Stomach (tissue), 9 donors: Measurements from ENCODE around the gene MAP3K5. TPM values are rescaled to one million over a fixed set of nuclear protein-coding genes. Genes with fewer than 3 reads are reported as not detected.
A peak's percentile ranks its signal among the peaks of the same experiment; 100 is the strongest.

ENCODE experiments used
- DNase-seq, 2 donors: peaks; one replicate each; pipeline versions ENCODE4 v3.0.0 to v3.0.0-alpha.2; 2013 to 2019
- H3K27ac ChIP-seq, 5 donors: fragments of 200-600 bp in 4 of 5; sonication (generic) in 4 of 5; one replicate each; pipeline ENCODE4 v1.5.1; 2013 to 2019; ENCODE audit warnings: mild to moderate bottlenecking in 1 of 5, moderate library complexity in 1 of 5
- H3K27me3 ChIP-seq, 3 donors: fragments of 200-600 bp; sonication (generic); one replicate each; pipeline ENCODE4 v1.5.1; 2017 to 2019; ENCODE audit warnings: mixed run types in 1 of 3
- H3K36me3 ChIP-seq, 4 donors: fragments of 200-600 bp; sonication (generic); 1 replicate in 3 of 4; 2 replicates in 1 of 4; pipeline ENCODE4 v1.5.1; 2016 to 2019
- H3K4me1 ChIP-seq, 4 donors: fragments of 200-600 bp; sonication (generic); one replicate each; pipeline ENCODE4 v1.5.1; 2016 to 2019
- H3K4me3 ChIP-seq, 4 donors: fragments of 200-600 bp; sonication (generic) in 3 of 4; one replicate each; pipeline ENCODE4 v1.5.1; 2016 to 2019; ENCODE audit warnings: mild to moderate bottlenecking in 1 of 4
- H3K9me3 ChIP-seq, 4 donors: fragments of 200-600 bp; sonication (generic); one replicate each; pipeline ENCODE4 v1.5.1; 2016 to 2019
- EP300 ChIP-seq: sonication (generic); formaldehyde crosslinking; IDR thresholded peaks from one replicate; pipeline ENCODE4 v1.6.1; 2017; ENCODE audit warnings: antibody characterized with exemption
- POLR2A ChIP-seq, 4 donors: fragments of 450-650 bp; IDR thresholded peaks; one replicate each; pipeline ENCODE4 v1.6.1; 2016; ENCODE audit warnings: antibody characterized with exemption in 4 of 4, control low read depth in 2 of 4, mild to moderate bottlenecking in 1 of 4, moderate library complexity in 1 of 4
- POLR2AphosphoS5 ChIP-seq, 3 donors: sonication (generic); formaldehyde crosslinking; IDR thresholded peaks; one replicate each; pipeline ENCODE4 v1.6.1; 2016; ENCODE audit warnings: antibody characterized with exemption in 3 of 3
- WGBS, 5 donors: extraction: QIAGEN DNeasy Blood & Tissue Kit in 3 of 5; methylation state at CpG; one replicate each; pipeline versions ENCODE4 v1.1.5 to v1.1.7; 2013 to 2018; 5-methylcytosine and 5-hydroxymethylcytosine counted together
- intact Hi-C: fragments of 100-400 bp; cut with DNase I; formaldehyde crosslinking; loops from one replicate; pipeline ENCODE4 v1.15.1; 2023; ENCODE audit warnings: low total_unique reads
- polyA plus RNA-seq, 3 donors: library from polyadenylated mRNA; stranded (reverse); fragments of 200-250 nt; gene quantifications; one replicate each; pipeline ENCODE4 v1.2.3, GENCODE V29; 2013
- total RNA-seq, 5 donors: library from RNA; depleted of rRNA; stranded (reverse); fragments of >200 nt; gene quantifications; one replicate each; pipeline versions ENCODE4 v1.1.0 to v1.2.3, GENCODE V29; 2014 to 2016
- TF ChIP-seq, protein P1 (sequence below), 7 experiments: fragments of 450-650 bp in 4 of 7; fragments of 200-600 bp in 3 of 7; sonication (generic) in 3 of 7; IDR thresholded peaks; one replicate each; pipeline ENCODE4 v1.5.1; 2016 to 2019; ENCODE audit warnings: antibody characterized with exemption in 7 of 7, control low read depth in 2 of 7, mild to moderate bottlenecking in 1 of 7
- donor health status: healthy with polysubstance abuse.
- donor health status: Bipolar disorder and iron deficiency.
- donor health status: healthy.

Gene MAP3K5
- total and polyA plus RNA-seq, 8 donors, result 4.9 to 40.3 (median 23.6) TPM

DNA sequence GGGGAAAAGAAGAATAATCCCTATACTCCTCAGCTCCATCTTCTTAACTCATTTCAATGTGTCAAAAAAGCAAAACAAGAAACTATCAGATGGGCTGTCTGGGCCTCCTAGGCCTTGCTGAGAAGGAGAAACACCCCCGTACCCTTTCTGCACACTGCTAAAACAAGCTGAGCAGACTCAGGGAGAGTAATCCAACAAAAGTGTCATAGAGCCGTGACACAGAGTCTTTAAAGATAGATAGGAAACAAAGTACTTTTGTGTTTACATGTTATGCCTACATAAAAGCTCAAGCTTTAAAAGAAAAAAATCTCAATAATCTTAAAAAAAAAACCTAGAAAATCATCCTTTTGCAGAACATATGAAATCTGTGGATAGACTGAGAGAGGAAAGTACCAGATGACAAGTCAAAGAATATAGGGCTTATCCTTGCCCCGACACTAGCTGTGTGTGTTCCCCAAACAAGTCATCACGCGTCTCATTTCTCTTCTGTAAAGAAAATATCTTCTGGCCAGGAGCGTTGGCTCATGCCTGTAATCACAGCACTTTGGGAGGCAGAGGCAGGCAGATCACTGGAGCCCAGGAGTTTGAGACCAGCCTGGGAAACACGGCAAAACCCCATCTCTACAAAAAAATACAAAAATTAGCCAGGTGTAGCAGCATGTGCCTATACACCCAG, 81.3 kb downstream of the MAP3K5 start:
- Histone ChIP-seq H3K27ac (no peak overlapping the region), H3K4me1 (peaks cover under 1 to 35% (median 21%) of the 10 kb centered on the region in 4 donors), H3K36me3 (peaks cover 0 to 1% (median 0%) of the 10 kb centered on the region in 4 donors), H3K27me3 (no peaks in the 10 kb centered on the region), H3K4me3 (no peak overlapping the region), H3K9me3 (no peaks in the 10 kb centered on the region)
- WGBS, 5 donors, result 69 to 85% (median 81%) methylated on average over 7 of the region's 7 CpGs
- intact Hi-C loops, result loop anchor here (10.0 kb wide), 1 partner anchor 66 kb away; no protein-coding TSS in a partner anchor
- TF ChIP-seq EP300 (no peak), POLR2AphosphoS5 (IDR thresholded peaks at IDR 0.05) (no peak), POLR2A (IDR thresholded peaks at IDR 0.05) (no peak)
- TF ChIP-seq, protein P1, sequence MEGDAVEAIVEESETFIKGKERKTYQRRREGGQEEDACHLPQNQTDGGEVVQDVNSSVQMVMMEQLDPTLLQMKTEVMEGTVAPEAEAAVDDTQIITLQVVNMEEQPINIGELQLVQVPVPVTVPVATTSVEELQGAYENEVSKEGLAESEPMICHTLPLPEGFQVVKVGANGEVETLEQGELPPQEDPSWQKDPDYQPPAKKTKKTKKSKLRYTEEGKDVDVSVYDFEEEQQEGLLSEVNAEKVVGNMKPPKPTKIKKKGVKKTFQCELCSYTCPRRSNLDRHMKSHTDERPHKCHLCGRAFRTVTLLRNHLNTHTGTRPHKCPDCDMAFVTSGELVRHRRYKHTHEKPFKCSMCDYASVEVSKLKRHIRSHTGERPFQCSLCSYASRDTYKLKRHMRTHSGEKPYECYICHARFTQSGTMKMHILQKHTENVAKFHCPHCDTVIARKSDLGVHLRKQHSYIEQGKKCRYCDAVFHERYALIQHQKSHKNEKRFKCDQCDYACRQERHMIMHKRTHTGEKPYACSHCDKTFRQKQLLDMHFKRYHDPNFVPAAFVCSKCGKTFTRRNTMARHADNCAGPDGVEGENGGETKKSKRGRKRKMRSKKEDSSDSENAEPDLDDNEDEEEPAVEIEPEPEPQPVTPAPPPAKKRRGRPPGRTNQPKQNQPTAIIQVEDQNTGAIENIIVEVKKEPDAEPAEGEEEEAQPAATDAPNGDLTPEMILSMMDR (IDR thresholded peaks at IDR 0.05), result no peak
- DNase-seq, result no peak

DNA sequence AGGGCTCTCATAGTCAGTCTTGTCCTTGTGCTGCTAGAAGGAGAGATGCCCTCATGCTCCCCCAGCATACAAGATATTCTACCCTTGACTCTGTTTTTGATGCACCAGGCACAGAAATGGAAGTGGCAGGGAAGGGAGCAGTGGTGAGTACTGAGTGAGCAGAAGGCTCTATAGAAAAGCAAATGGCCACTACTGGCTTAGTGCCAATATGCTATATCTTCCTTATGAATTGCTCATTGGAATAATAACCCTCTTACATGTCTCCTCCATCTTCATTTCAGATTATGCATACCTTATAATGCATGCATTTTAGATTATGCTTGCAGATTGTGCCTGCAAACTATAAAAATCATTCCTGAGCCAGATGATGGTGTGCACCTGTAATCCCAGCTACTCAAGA, 82.8 kb downstream of the MAP3K5 start:
- intact Hi-C loops, result no loop called here
- no peak for DNase-seq
- H3K9me3 ChIP-seq, result no peaks in the 10 kb centered on the region
- no peaks in the 10 kb centered on the region for H3K27me3 ChIP-seq
- no peak for TF ChIP-seq POLR2AphosphoS5 (IDR thresholded peaks at IDR 0.05)
- TF ChIP-seq, protein P1 (IDR thresholded peaks at IDR 0.05), result no peak
- TF ChIP-seq EP300, result no peak
- no peak for TF ChIP-seq POLR2A (IDR thresholded peaks at IDR 0.05)
- H3K36me3 ChIP-seq, result peaks cover 0 to 11% (median 0%) of the 10 kb centered on the region in 4 donors
- H3K4me3 ChIP-seq, result no peak overlapping the region
- H3K4me1 ChIP-seq, result peaks cover 0 to 34% (median 18%) of the 10 kb centered on the region in 4 donors
- H3K27ac ChIP-seq, result no peak overlapping the region

DNA sequence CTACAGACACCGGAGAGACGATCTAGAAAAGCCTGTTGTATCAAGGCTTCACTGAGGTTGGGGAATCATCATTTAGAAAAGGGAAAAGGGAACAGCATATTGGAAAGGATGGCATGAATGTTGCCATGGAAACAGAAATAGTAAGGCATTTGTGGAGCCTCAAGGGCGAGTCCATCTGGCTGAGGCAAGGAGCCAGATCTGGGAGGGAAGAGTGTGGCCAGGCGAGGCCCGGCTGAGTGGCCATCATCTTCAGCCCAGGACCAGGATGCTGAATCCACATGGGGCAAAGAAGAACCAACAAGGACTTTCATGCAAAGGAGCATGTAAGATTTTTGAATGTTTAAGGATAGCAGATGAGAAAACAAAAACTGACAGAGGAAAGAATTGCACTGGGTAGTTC, 85.8 kb downstream of the MAP3K5 start:
- Histone ChIP-seq H3K27me3 (no peaks in the 10 kb centered on the region), H3K27ac (no peak overlapping the region), H3K9me3 (no peaks in the 10 kb centered on the region), H3K4me3 (no peak overlapping the region), H3K4me1 (peaks cover 6 to 45% (median 26%) of the 10 kb centered on the region in 4 donors), H3K36me3 (peaks cover 0 to 11% (median 0%) of the 10 kb centered on the region in 4 donors)
- DNase-seq, result no peak
- WGBS, 5 donors, result 75 to 88% (median 80%) methylated on average over 5 of the region's 5 CpGs
- intact Hi-C loops, result no loop called here
- no peak for TF ChIP-seq EP300
- TF ChIP-seq, protein P1 (IDR thresholded peaks at IDR 0.05), result no peak
- no peak for TF ChIP-seq POLR2A (IDR thresholded peaks at IDR 0.05)
- no peak for TF ChIP-seq POLR2AphosphoS5 (IDR thresholded peaks at IDR 0.05)

DNA sequence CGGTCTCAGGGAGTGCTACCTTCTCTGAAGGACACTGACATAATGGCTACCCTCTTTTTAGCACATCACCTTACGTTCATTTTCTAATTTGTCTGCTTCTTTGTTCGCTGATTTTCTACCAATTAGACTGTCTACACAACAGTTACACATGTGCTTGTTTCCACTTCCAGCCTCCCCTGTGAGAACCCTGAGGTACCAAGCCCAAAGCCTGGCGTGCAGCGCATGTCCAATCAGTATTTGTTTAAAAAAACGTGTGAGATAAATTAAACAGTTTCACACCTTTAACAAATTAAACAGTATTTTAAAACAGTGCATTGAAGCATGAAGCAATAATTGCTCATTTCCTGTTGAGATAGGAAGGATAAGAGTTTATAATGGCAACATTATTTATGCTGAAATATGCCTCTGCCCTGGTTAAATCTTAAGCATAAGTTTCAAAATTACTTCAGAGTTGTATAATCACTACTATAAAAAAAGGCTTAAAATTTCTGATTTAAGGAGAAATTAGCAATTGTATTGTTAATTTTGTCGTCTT, 88.9 kb downstream of the MAP3K5 start:
- Histone ChIP-seq H3K27ac (peak overlapping the region; percentile 36 to 66 (median 55)), H3K36me3 (peaks cover 0 to 12% (median 3%) of the 10 kb centered on the region in 4 donors), H3K4me3 (no peak overlapping the region), H3K4me1 (peaks cover 6 to 47% (median 30%) of the 10 kb centered on the region in 4 donors), H3K9me3 (no peaks in the 10 kb centered on the region), H3K27me3 (no peaks in the 10 kb centered on the region)
- WGBS, 5 donors, result 31 to 55% (median 42%) methylated on average over 7 of the region's 7 CpGs
- no peak for TF ChIP-seq POLR2A (IDR thresholded peaks at IDR 0.05)
- TF ChIP-seq EP300, result no peak
- TF ChIP-seq POLR2AphosphoS5 (IDR thresholded peaks at IDR 0.05), result peak in 1 of 3 donors; percentile 63
- TF ChIP-seq, protein P1 (IDR thresholded peaks at IDR 0.05), result no peak
- intact Hi-C loops, result no loop called here
- DNase-seq, result peak; percentile 42 to 61
